GM18505 (cell line): ENCODE results near the gene CUX1.
"Not testable (repeated sequence)": the region's sequence is repeated elsewhere in the genome, so short reads cannot be mapped to it uniquely, and the experiment has no call there.

ENCODE experiments used
- ATAC-seq: cut with Tn5 transposase; IDR thresholded peaks from one replicate; pipeline ENCODE4 v1.9.1; 2021; ENCODE audit not compliant: unreplicated experiment
- POLR2A ChIP-seq: IDR thresholded peaks from 4 replicates; pipeline ENCODE4 v1.6.1; 2011; ENCODE audit warnings: borderline replicate concordance; ENCODE audit not compliant: insufficient read depth, insufficient read length; ENCODE audit errors: extremely low read depth

Gene CUX1

GRCh38 chr7:102221961-102222360, 404.5 kb downstream of the CUX1 start:
- no peak for ATAC-seq
- no peak for TF ChIP-seq POLR2A

- ATAC-seq, result no peak
- TF ChIP-seq POLR2A, result no peak
Measured at GRCh38 chr7:102222445-102222844, 405.0 kb downstream of the CUX1 start.

GRCh38 chr7:102223184-102223583, 405.8 kb downstream of the CUX1 start:
- TF ChIP-seq POLR2A, result no peak
- ATAC-seq, result no peak

GRCh38 chr7:102225025-102225424, 407.6 kb downstream of the CUX1 start:
- ATAC-seq, result no peak
- no peak for TF ChIP-seq POLR2A

GRCh38 chr7:102227371-102227770, 409.9 kb downstream of the CUX1 start:
- TF ChIP-seq POLR2A, result no peak
- ATAC-seq, result no peak

- no peak for ATAC-seq
- no peak for TF ChIP-seq POLR2A
Measured at GRCh38 chr7:102228935-102229334, 411.5 kb downstream of the CUX1 start.

- ATAC-seq, result not testable (repeated sequence)
Measured at GRCh38 chr7:102230162-102230561, 412.7 kb downstream of the CUX1 start.

- no peak for TF ChIP-seq POLR2A
- no peak for ATAC-seq
Measured at GRCh38 chr7:102230593-102230992, 413.2 kb downstream of the CUX1 start.

GRCh38 chr7:102232611-102233286, 415.3 kb downstream of the CUX1 start:
- no peak for TF ChIP-seq POLR2A
- no peak for ATAC-seq

- no peak for TF ChIP-seq POLR2A
Measured at GRCh38 chr7:102234131-102234530, 416.7 kb downstream of the CUX1 start.

GRCh38 chr7:102234801-102235550, 417.6 kb downstream of the CUX1 start:
- no peak for TF ChIP-seq POLR2A
- no peak for ATAC-seq

More at GRCh38 chr7:102234131-102234530, 416.7 kb downstream of the CUX1 start:
- ATAC-seq, result no peak

GRCh38 chr7:102236102-102236501, 418.7 kb downstream of the CUX1 start:
- ATAC-seq, result no peak
- TF ChIP-seq POLR2A, result no peak

- no peak for TF ChIP-seq POLR2A
- ATAC-seq, result peak; percentile 52
Measured at GRCh38 chr7:102236592-102237287, 419.3 kb downstream of the CUX1 start.
